ENCODE results near the gene SLC2A13. TPM values are rescaled to one million over a fixed set of nuclear protein-coding genes. Genes with fewer than 3 reads are reported as not detected.

The SLC2A13 gene
- total and polyA plus RNA-seq, 10 donors = 1.1 to 17.1 (median 7.6) TPM

GRCh38 chr12:40075458-40075857, 30.4 kb downstream of the SLC2A13 start:
- TF ChIP-seq POLR2AphosphoS5 (IDR thresholded peaks at IDR 0.05) (no peak), CTCF (IDR thresholded peaks at IDR 0.05 in 8 of 11, conservative IDR thresholded peaks at IDR 0.05 in 3 of 11) (no peak), POLR2A (IDR thresholded peaks at IDR 0.05) (no peak)
- Histone ChIP-seq H3K9me3 (peaks cover 0 to 5% (median 0%) of the 10 kb centered on the region in 8 donors), H3K27me3 (replicated peaks in 1 of 7) (no peaks in the 10 kb centered on the region), H3K27ac (no peak overlapping the region), H3K4me1 (no peaks in the 10 kb centered on the region), H3K4me3 (no peak overlapping the region), H3K36me3 (no peaks in the 10 kb centered on the region)
- DNase-seq = no peak
- intact Hi-C loops (cut with DNase I; ENCODE audit: low total_unique reads) = no loop called here

GRCh38 chr12:40068416-40068815, 37.5 kb downstream of the SLC2A13 start:
- intact Hi-C loops (cut with DNase I; ENCODE audit: low total_unique reads) = no loop called here
- H3K9me3 ChIP-seq = no peaks in the 10 kb centered on the region

GRCh38 chr12:40065636-40066035, 40.2 kb downstream of the SLC2A13 start:
- H3K9me3 ChIP-seq = no peaks in the 10 kb centered on the region
- TF ChIP-seq POLR2A (IDR thresholded peaks at IDR 0.05) (no peak), CTCF (IDR thresholded peaks at IDR 0.05 in 8 of 11, conservative IDR thresholded peaks at IDR 0.05 in 3 of 11) (no peak), POLR2AphosphoS5 (IDR thresholded peaks at IDR 0.05) (no peak)
- DNase-seq = no peak
- no peaks in the 10 kb centered on the region for H3K4me1 ChIP-seq
- no peak overlapping the region for H3K27ac ChIP-seq
- H3K4me3 ChIP-seq = no peak overlapping the region
- intact Hi-C loops (cut with DNase I; ENCODE audit: low total_unique reads) = no loop called here
- no peaks in the 10 kb centered on the region for H3K36me3 ChIP-seq
- no peaks in the 10 kb centered on the region for H3K27me3 ChIP-seq (replicated peaks in 1 of 7)
- WGBS, 5 donors = 41 to 74% (median 46%) methylated on average over 1 of the region's 1 CpG

More at GRCh38 chr12:40068416-40068815, 37.5 kb downstream of the SLC2A13 start:
- Histone ChIP-seq H3K4me3 (no peak overlapping the region), H3K36me3 (no peaks in the 10 kb centered on the region), H3K4me1 (no peaks in the 10 kb centered on the region), H3K27ac (no peak overlapping the region), H3K27me3 (replicated peaks in 1 of 7) (no peaks in the 10 kb centered on the region)
- WGBS, 5 donors = 90 to 100% (median 95%) methylated on average over 2 of the region's 2 CpGs
- no peak for TF ChIP-seq POLR2AphosphoS5 (IDR thresholded peaks at IDR 0.05)
- TF ChIP-seq CTCF (IDR thresholded peaks at IDR 0.05 in 8 of 11, conservative IDR thresholded peaks at IDR 0.05 in 3 of 11) = no peak
- no peak for TF ChIP-seq POLR2A (IDR thresholded peaks at IDR 0.05)
- no peak for DNase-seq

GRCh38 chr12:40063414-40063813, 42.5 kb downstream of the SLC2A13 start:
- no peak overlapping the region for H3K27ac ChIP-seq
- WGBS, 5 donors = 74 to 88% (median 84%) methylated on average over 5 of the region's 5 CpGs
- no peaks in the 10 kb centered on the region for H3K27me3 ChIP-seq (replicated peaks in 1 of 7)
- intact Hi-C loops (cut with DNase I; ENCODE audit: low total_unique reads) = no loop called here
- DNase-seq = no peak
- no peak overlapping the region for H3K4me3 ChIP-seq
- H3K36me3 ChIP-seq = no peaks in the 10 kb centered on the region
- no peaks in the 10 kb centered on the region for H3K4me1 ChIP-seq
- TF ChIP-seq CTCF (IDR thresholded peaks at IDR 0.05 in 8 of 11, conservative IDR thresholded peaks at IDR 0.05 in 3 of 11) (no peak), POLR2A (IDR thresholded peaks at IDR 0.05) (no peak), POLR2AphosphoS5 (IDR thresholded peaks at IDR 0.05) (no peak)
- no peaks in the 10 kb centered on the region for H3K9me3 ChIP-seq
